Bronchial epithelial cell (primary cell): ENCODE results near the gene PRDM12. TPM values are rescaled to one million over a fixed set of nuclear protein-coding genes. Genes with fewer than 3 reads are reported as not detected.

Experiments
- DNase-seq: peaks from one replicate; pipeline ENCODE4 v3.0.0-alpha.2; 2010; ENCODE audit warnings: low read depth
- FAIRE-seq: peaks from 2 replicates; lab custom pipeline; 2011; peaks lifted over from hg19 to GRCh38; lab: Jason Lieb, UNC
- H3K27me3 ChIP-seq: 2 replicates; pipeline ENCODE4 v1.5.1; 2011; ENCODE audit warnings: low read length; ENCODE audit not compliant: control insufficient read depth, insufficient read depth
- H3K36me3 ChIP-seq: 2 replicates; pipeline ENCODE4 v1.5.1; 2011; ENCODE audit warnings: low read length; ENCODE audit not compliant: control insufficient read depth, insufficient read depth
- H3K4me3 ChIP-seq: 2 replicates; pipeline ENCODE4 v1.5.1; 2011; ENCODE audit warnings: mild to moderate bottlenecking, low read depth, low read length, control low read depth
- CTCF ChIP-seq: IDR thresholded peaks from 2 replicates; pipeline ENCODE4 v1.5.1; 2011; ENCODE audit warnings: mild to moderate bottlenecking, moderate library complexity, low read length, control low read depth, inconsistent platforms; ENCODE audit not compliant: insufficient read depth, severe bottlenecking
- total RNA-seq: library from RNA; depleted of rRNA; stranded (reverse); fragments of >200 nt; gene quantifications from 2 replicates; pipeline ENCODE4 v1.2.1, GENCODE V29; 2014

PRDM12 gene
- total RNA-seq, 1 donor from 2014 or later: not detected

GRCh38 chr9:130732136-130732535 lies 67.7 kb downstream of the PRDM12 start:
- no peak overlapping the region for H3K4me3 ChIP-seq
- H3K36me3 ChIP-seq: no peaks in the 10 kb centered on the region
- no peaks in the 10 kb centered on the region for H3K27me3 ChIP-seq
- FAIRE-seq: no peak
- TF ChIP-seq CTCF: no peak
- no peak for DNase-seq

Other genes with a start within 250 kb of the PRDM12 start
- 396 and 415 TPM in 2 replicates for gene ASS1, start 219.6 kb upstream of the PRDM12 start, total RNA-seq
- gene FUBP3, start 85.0 kb upstream of the PRDM12 start, total RNA-seq: 45.8 and 51.5 TPM in 2 replicates
- 20.0 and 38.7 TPM in 2 replicates for gene EXOSC2, start 29.2 kb downstream of the PRDM12 start, total RNA-seq
- gene ABL1, start 170.7 kb downstream of the PRDM12 start, total RNA-seq: 17.6 and 20.1 TPM in 2 replicates
- gene QRFP, start 232.2 kb downstream of the PRDM12 start, total RNA-seq: not detected in 2 replicates